Skeletal muscle satellite cell (primary cell): ENCODE data around the gene CPNE1.

Source experiments
- H3K27me3 ChIP-seq: 2 replicates; pipeline ENCODE4 v1.7.0; 2013; ENCODE audit warnings: low read length; ENCODE audit not compliant: control insufficient read depth, insufficient read depth
- H3K36me3 ChIP-seq: 2 replicates; pipeline ENCODE4 v1.7.0; 2013; ENCODE audit warnings: mild to moderate bottlenecking, control low read depth, low read length; ENCODE audit not compliant: insufficient read depth
- H3K4me1 ChIP-seq: 2 replicates; pipeline ENCODE4 v1.7.0; 2013; ENCODE audit warnings: low read length; ENCODE audit not compliant: control insufficient read depth, insufficient read depth
- H3K4me2 ChIP-seq: 2 replicates; pipeline ENCODE4 v1.7.0; 2013; ENCODE audit warnings: mild to moderate bottlenecking, low read length
- H3K4me3 ChIP-seq: 2 replicates; pipeline ENCODE4 v1.7.0; 2013; ENCODE audit warnings: low read length
- H3K9ac ChIP-seq: 2 replicates; pipeline ENCODE4 v1.7.0; 2013; ENCODE audit warnings: mild to moderate bottlenecking, low read depth, low read length, moderate library complexity
- H3K9me3 ChIP-seq: replicated peaks from 2 replicates; pipeline ENCODE4 v1.7.0; 2013; ENCODE audit warnings: mild to moderate bottlenecking, control low read depth, low read length

Gene CPNE1

DNA sequence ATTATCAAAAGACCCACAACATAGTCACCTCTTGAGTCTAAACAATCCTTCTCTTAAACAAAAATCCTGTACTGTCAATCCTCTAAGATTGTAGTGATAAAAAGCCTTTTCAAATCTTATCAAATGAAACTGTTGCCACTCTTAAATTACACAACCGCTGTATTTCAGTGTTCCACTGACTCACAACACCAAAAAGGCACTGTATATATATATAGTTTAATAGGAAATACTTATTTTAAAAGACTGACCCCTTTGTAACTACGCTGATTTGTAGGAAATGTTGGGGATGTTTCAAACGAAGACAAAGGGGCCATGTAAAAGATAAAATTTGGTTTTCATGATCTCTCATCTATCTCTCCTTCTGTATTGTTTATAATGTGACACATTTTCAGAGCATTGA is 14.1 kb downstream of the CPNE1 start:
- peaks cover 44% of the 10 kb centered on the region for H3K36me3 ChIP-seq
- H3K4me1 ChIP-seq = no peaks in the 10 kb centered on the region
- H3K9ac ChIP-seq = no peak overlapping the region

DNA sequence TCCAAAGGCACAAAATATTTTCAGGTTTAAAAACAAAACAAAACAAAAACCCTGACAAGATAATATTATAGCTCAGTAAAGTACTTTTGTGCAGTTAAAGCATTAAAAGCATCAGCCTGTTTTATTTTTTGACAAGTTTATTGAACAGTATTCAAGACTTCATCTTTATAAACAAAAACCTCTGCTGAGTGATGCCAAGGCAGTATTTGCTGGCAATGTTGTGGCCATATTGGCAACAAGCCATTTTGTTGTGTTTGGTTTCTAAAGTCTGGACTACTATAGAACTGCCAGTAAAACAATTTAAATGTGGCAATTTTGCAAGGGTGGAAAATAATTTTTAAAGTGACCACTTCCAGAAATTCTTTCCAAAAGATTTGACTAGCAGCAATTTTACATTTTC is 15.9 kb downstream of the CPNE1 start:
- Histone ChIP-seq H3K36me3 (peaks cover 32% of the 10 kb centered on the region), H3K4me2 (no peak overlapping the region), H3K4me3 (no peak overlapping the region), H3K27me3 (no peaks in the 10 kb centered on the region), H3K9me3 (no peaks in the 10 kb centered on the region), H3K9ac (no peak overlapping the region), H3K4me1 (no peaks in the 10 kb centered on the region)

More for the DNA sequence above, 14.1 kb downstream of the CPNE1 start:
- Histone ChIP-seq H3K4me3 (no peak overlapping the region), H3K27me3 (no peaks in the 10 kb centered on the region), H3K4me2 (no peak overlapping the region), H3K9me3 (no peaks in the 10 kb centered on the region)

DNA sequence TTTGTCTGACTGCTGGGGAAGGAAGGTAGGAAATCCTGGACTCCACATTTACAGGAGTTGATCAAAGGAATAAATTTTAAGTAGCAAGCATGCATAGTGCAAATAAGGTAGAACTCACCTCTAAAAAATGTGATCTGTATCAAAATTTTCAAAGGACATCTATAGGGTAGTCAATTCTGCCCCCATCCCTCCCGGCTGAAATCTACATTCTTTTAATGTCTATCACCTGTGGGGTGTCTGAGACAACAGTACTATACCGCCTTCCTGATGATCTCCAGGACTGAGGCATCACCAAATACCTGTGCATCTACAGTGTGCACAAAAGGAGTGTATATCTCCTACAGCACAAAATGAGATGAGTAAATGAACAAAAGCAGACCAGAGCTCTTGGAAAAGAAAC is 19.9 kb downstream of the CPNE1 start:
- no peaks in the 10 kb centered on the region for H3K27me3 ChIP-seq
- no peak overlapping the region for H3K9ac ChIP-seq
- no peak overlapping the region for H3K4me3 ChIP-seq
- H3K9me3 ChIP-seq = no peaks in the 10 kb centered on the region
- no peaks in the 10 kb centered on the region for H3K4me1 ChIP-seq
- peaks cover 9% of the 10 kb centered on the region for H3K36me3 ChIP-seq
- no peak overlapping the region for H3K4me2 ChIP-seq

DNA sequence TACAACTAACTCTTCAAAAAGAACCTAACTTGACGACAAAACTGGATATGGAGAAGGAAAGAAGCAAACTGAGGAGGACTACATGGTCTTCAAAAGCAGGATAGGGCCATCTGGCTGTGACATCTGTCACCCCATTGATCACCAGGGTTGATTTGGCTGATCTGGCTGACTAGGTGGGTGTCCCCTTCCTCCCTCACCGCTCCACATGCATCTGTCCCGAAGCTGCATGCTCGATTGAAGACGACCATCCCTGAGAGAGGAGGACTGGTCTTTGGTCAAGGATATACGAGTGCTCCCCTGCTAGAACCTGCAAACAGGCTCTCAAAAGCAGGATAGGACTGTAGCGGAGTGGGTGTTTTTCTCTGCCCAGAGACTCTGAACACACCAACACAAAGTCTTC is 21.7 kb downstream of the CPNE1 start:
- Histone ChIP-seq H3K36me3 (peaks cover 9% of the 10 kb centered on the region), H3K4me1 (no peaks in the 10 kb centered on the region), H3K27me3 (no peaks in the 10 kb centered on the region), H3K9me3 (no peaks in the 10 kb centered on the region), H3K9ac (no peak overlapping the region), H3K4me3 (no peak overlapping the region), H3K4me2 (no peak overlapping the region)

DNA sequence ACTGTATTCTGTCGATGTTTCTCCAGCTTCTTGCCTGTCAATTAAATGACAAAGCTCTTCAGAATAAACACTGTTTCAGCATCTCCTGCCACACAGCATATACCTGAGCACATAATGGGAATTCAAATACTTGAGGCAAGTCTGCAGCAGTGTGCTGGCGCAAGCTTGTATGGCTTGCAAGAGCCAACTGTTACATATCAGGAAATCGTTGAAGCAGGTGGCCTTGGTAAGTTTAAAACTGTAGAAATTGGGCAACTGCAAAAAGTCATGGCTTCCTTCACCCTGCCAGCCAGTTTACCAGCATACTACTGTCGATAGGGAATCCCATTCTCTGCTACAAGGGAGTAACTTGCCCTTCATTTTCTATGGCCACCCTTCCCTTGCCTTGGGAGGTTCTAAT is 23.0 kb downstream of the CPNE1 start:
- Histone ChIP-seq H3K4me3 (no peak overlapping the region), H3K36me3 (peaks cover 6% of the 10 kb centered on the region), H3K9me3 (no peaks in the 10 kb centered on the region), H3K4me2 (no peak overlapping the region), H3K9ac (no peak overlapping the region), H3K27me3 (no peaks in the 10 kb centered on the region), H3K4me1 (no peaks in the 10 kb centered on the region)

DNA sequence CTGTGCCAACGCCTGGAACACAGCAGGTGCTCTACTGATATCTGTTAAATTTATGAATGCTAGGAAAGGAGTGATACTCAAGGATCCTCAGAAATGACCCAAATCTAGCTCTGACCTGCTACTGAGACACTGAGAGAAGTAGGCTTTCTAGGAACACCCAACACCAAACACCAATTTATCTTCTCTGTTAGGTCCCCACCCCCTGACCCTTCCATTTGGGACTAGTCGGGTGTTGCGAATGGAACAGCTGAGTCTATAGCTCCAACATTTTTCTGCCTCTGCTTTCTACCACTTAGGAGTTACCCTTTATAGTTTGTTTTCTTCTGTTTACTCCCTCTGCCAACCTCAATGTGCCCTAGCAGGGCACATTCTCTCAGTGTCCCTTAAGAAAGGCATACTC is 24.0 kb downstream of the CPNE1 start:
- no peak overlapping the region for H3K4me2 ChIP-seq
- H3K4me3 ChIP-seq = no peak overlapping the region
- no peaks in the 10 kb centered on the region for H3K4me1 ChIP-seq
- H3K27me3 ChIP-seq = no peaks in the 10 kb centered on the region
- H3K9me3 ChIP-seq = no peaks in the 10 kb centered on the region
- peaks cover 6% of the 10 kb centered on the region for H3K36me3 ChIP-seq
- H3K9ac ChIP-seq = no peak overlapping the region

DNA sequence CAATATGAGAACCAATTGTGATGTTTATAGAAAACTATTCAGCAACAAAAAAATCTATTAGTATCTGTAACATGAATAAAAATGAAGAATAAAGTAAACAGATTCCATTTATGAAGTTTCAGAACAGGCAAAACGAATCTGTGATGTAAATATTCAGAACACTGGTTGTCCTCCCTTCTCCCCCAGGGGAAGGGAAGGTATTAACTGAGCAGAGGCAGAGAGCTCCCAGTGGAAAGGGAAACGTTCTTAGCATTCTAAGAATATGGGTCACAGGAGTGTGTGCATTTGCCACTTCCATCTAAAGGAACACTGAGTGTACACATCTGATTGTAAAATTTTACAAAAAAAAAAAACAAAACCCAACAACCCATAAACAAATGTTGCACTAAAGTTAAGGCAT is 25.9 kb downstream of the CPNE1 start:
- Histone ChIP-seq H3K9ac (no peak overlapping the region), H3K36me3 (peaks cover 1% of the 10 kb centered on the region), H3K4me1 (no peaks in the 10 kb centered on the region), H3K9me3 (no peaks in the 10 kb centered on the region), H3K4me3 (no peak overlapping the region), H3K27me3 (no peaks in the 10 kb centered on the region), H3K4me2 (no peak overlapping the region)

DNA sequence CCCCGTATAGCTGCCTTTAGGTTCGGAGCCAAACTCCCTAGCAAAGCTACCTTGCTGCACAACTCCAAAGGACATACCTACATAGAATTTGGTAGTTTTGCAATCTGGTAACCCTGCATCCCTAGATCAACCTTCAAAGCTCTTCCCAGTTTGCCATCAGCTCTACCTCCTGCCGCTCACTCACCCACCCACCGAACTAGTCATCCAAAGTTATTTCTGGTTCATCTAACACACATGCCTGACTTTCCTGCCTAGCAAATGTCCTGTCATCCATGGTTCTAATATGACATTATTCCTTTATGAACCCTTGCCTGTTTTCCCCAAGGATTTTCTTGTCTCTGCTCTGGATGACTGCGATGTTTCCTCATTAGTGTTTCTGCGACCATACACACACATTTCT is 27.4 kb downstream of the CPNE1 start:
- Histone ChIP-seq H3K9me3 (no peaks in the 10 kb centered on the region), H3K36me3 (peaks cover 2% of the 10 kb centered on the region), H3K4me2 (no peak overlapping the region), H3K4me1 (no peaks in the 10 kb centered on the region), H3K4me3 (no peak overlapping the region), H3K9ac (no peak overlapping the region), H3K27me3 (no peaks in the 10 kb centered on the region)

DNA sequence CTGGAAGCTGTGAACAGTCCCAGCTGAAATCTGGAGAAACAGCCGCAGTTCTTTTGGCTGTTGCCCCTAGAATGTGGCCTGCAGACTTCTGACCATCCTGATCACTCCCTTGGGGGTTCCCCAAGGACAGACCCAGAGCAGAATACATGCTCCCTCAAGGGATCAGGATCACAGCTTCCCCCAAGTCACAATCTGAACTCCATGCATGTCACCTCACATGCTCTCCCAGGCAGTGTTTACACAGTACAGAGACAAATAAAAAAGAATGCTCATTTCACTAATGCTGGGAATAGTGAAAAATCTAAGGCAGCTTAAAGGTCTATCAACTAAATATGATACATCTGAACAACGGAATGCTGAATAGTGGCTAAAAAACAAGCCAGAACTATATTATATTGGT is 28.6 kb downstream of the CPNE1 start:
- Histone ChIP-seq H3K4me1 (no peaks in the 10 kb centered on the region), H3K4me3 (no peak overlapping the region), H3K9ac (no peak overlapping the region), H3K27me3 (no peaks in the 10 kb centered on the region), H3K9me3 (no peaks in the 10 kb centered on the region), H3K4me2 (no peak overlapping the region), H3K36me3 (peaks cover 13% of the 10 kb centered on the region)

DNA sequence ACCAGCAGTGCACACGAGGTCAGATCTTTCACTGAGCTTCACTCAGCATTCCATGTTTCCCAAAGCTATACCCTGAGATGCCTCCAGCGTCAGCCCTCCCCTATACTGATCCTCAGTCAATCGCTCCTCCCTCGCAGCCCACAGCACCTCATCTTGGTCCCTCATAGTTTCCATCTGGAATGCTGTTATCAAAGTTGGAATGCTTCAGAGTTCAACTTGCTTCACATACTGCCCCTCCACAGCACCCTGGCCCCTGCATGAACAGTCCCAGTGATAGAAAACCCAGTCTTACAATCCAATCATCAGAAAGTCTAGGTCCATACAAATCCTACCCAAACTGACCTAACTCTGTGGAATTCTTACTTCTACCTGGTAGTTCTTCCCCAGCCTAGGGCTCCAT is 29.0 kb downstream of the CPNE1 start:
- peaks cover 18% of the 10 kb centered on the region for H3K36me3 ChIP-seq

DNA sequence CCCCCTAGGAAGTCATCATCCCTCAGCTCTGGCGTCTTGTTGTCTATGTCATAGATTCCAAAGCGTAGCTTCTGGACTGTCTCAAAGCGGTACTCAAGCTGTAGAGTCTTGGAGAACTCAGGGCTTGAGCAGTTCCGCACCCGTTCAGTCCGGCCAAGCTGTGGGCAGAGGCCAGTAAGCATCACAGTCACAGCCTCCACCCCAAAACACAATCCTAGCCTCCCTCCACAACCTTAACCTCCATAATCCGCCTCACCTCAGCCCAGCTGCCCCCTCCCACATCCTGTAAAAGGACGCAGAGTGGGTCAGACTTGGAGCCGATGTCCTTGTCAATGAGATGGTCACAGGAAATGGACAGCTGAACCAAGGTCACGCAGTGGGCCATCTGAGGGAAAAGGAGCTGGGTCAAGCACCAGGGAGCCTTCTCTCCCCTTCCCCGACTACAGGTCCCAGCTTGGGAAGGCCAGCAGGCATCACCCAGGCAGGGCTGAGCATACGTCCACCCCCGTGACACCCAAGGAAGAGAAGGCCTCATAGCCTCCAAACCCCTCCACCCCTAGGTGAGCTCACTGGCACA is 32.1 kb downstream of the CPNE1 start:
- Histone ChIP-seq H3K9ac (no peak overlapping the region), H3K36me3 (peaks cover 41% of the 10 kb centered on the region)

More for the DNA sequence above, 29.0 kb downstream of the CPNE1 start:
- no peak overlapping the region for H3K4me2 ChIP-seq
- H3K9me3 ChIP-seq = no peaks in the 10 kb centered on the region
- H3K4me3 ChIP-seq = no peak overlapping the region
- H3K4me1 ChIP-seq = no peaks in the 10 kb centered on the region
- H3K27me3 ChIP-seq = no peaks in the 10 kb centered on the region
- H3K9ac ChIP-seq = no peak overlapping the region

DNA sequence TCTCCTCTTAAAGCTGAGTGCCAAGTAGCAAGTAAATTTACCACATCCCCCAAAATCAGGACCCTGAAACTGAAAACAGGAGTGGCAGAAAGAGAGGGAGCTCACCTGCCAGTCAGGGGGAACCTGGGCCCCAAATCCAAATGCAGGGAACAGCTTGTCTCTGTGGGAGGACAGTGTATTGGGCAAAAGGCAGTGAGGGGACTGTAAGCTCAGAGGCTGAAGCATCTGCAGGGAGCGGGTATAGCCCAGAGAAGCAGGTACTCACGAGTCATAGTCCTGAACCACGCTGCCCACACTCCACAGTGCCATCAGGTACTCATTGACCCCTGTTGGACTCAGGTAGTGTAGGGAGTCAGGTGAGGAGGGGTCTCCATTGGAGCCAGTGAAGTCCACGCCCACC is 34.1 kb downstream of the CPNE1 start:
- Histone ChIP-seq H3K4me1 (no peaks in the 10 kb centered on the region), H3K36me3 (peaks cover 59% of the 10 kb centered on the region)

More for the DNA sequence above, 32.1 kb downstream of the CPNE1 start:
- no peak overlapping the region for H3K4me2 ChIP-seq
- no peaks in the 10 kb centered on the region for H3K27me3 ChIP-seq
- H3K9me3 ChIP-seq = no peaks in the 10 kb centered on the region
- no peaks in the 10 kb centered on the region for H3K4me1 ChIP-seq
- no peak overlapping the region for H3K4me3 ChIP-seq

More for the DNA sequence above, 34.1 kb downstream of the CPNE1 start:
- Histone ChIP-seq H3K9me3 (no peaks in the 10 kb centered on the region), H3K9ac (no peak overlapping the region), H3K27me3 (no peaks in the 10 kb centered on the region), H3K4me3 (no peak overlapping the region), H3K4me2 (no peak overlapping the region)
